Vagina (tissue), 2 donors: ENCODE data around the gene BHLHA9. TPM values are rescaled to one million over a fixed set of nuclear protein-coding genes. Genes with fewer than 3 reads are reported as not detected.

Source experiments
- DNase-seq, 2 donors: peaks; one replicate each; pipeline ENCODE4 v3.0.0-alpha.2; 2017; ENCODE audit errors: extremely low spot score in 2 of 2
- H3K27ac ChIP-seq: fragments of 200-600 bp; sonication (generic); one replicate; pipeline ENCODE4 v1.5.1; 2019
- H3K27me3 ChIP-seq: fragments of 200-600 bp; sonication (generic); one replicate; pipeline ENCODE4 v1.5.1; 2019
- H3K36me3 ChIP-seq, 2 donors: fragments of 200-600 bp; sonication (generic); one replicate each; pipeline ENCODE4 v1.5.1; 2017 to 2019
- H3K4me1 ChIP-seq: fragments of 200-600 bp; sonication (generic); one replicate; pipeline ENCODE4 v1.5.1; 2019
- H3K4me3 ChIP-seq, 2 donors: fragments of 200-600 bp; sonication (generic); 1 replicate in 1 of 2; 2 replicates in 1 of 2; pipeline ENCODE4 v1.5.1; 2016 to 2019
- H3K9me3 ChIP-seq: fragments of 200-600 bp; sonication (generic); one replicate; pipeline ENCODE4 v1.5.1; 2019
- CTCF ChIP-seq, 3 experiments: fragments of 450-650 bp in 2 of 3; fragments of 200-600 bp in 1 of 3; sonication (generic) in 1 of 3; IDR thresholded peaks; one replicate each; pipeline ENCODE4 v1.5.1; 2017 to 2019; ENCODE audit warnings: antibody characterized with exemption in 3 of 3, mild to moderate bottlenecking in 2 of 3, moderate library complexity in 2 of 3
- POLR2A ChIP-seq, 2 donors: fragments of 450-650 bp; IDR thresholded peaks; one replicate each; pipeline ENCODE4 v1.6.1; 2017; ENCODE audit warnings: antibody characterized with exemption in 2 of 2, mild to moderate bottlenecking in 2 of 2, moderate library complexity in 2 of 2
- POLR2AphosphoS5 ChIP-seq, 2 donors: sonication (generic); formaldehyde crosslinking; IDR thresholded peaks; one replicate each; pipeline ENCODE4 v1.9.0; 2017; ENCODE audit warnings: antibody characterized with exemption in 2 of 2, mild to moderate bottlenecking in 2 of 2, low read depth in 1 of 2; ENCODE audit not compliant: insufficient read depth in 1 of 2
- intact Hi-C: fragments of 100-400 bp; cut with DNase I; formaldehyde crosslinking; loops from one replicate; pipeline ENCODE4 v1.15.1; 2023
- total RNA-seq: library from RNA; depleted of rRNA; stranded (reverse); fragments of >200 nt; gene quantifications from one replicate; pipeline ENCODE4 v1.2.3, GENCODE V29; 2016

Gene BHLHA9
- total RNA-seq, 1 donor from 2014 or later, result not detected

GRCh38 chr17:1226308-1226707, 43.9 kb upstream of the BHLHA9 start:
- no peak for DNase-seq
- no peak for TF ChIP-seq POLR2AphosphoS5 (IDR thresholded peaks at IDR 0.05; ENCODE audit: insufficient read depth in 1 of 2, low read depth in 1 of 2)
- TF ChIP-seq CTCF (IDR thresholded peaks at IDR 0.05), result no peak
- TF ChIP-seq POLR2A (IDR thresholded peaks at IDR 0.05), result no peak
- no peaks in the 10 kb centered on the region for H3K36me3 ChIP-seq
- H3K9me3 ChIP-seq, result no peaks in the 10 kb centered on the region
- H3K27me3 ChIP-seq, result peaks cover 5% of the 10 kb centered on the region
- H3K4me3 ChIP-seq, result no peak overlapping the region
- peaks cover 28% of the 10 kb centered on the region for H3K4me1 ChIP-seq
- H3K27ac ChIP-seq, result no peak overlapping the region
- intact Hi-C loops, result no loop called here

- peak overlapping the region; percentile 49 to 60 for H3K4me3 ChIP-seq
These were observed 42.9 kb upstream of the BHLHA9 start for GRCh38 chr17:1227365-1227764.

GRCh38 chr17:1227917-1228780, 42.1 kb upstream of the BHLHA9 start:
- peaks cover 39% of the 10 kb centered on the region for H3K4me1 ChIP-seq
- peak overlapping the region; percentile 75 for H3K27ac ChIP-seq
- H3K27me3 ChIP-seq, result peaks cover 5% of the 10 kb centered on the region
- intact Hi-C loops, result no loop called here
- peak overlapping the region; percentile 49 to 60 for H3K4me3 ChIP-seq
- no peaks in the 10 kb centered on the region for H3K9me3 ChIP-seq
- no peak for TF ChIP-seq CTCF (IDR thresholded peaks at IDR 0.05)
- no peak for TF ChIP-seq POLR2AphosphoS5 (IDR thresholded peaks at IDR 0.05; ENCODE audit: insufficient read depth in 1 of 2, low read depth in 1 of 2)
- TF ChIP-seq POLR2A (IDR thresholded peaks at IDR 0.05), result no peak
- DNase-seq, result no peak
- no peaks in the 10 kb centered on the region for H3K36me3 ChIP-seq

More at GRCh38 chr17:1227365-1227764, 42.9 kb upstream of the BHLHA9 start:
- H3K27me3 ChIP-seq, result peaks cover 5% of the 10 kb centered on the region
- no peaks in the 10 kb centered on the region for H3K36me3 ChIP-seq
- TF ChIP-seq POLR2AphosphoS5 (IDR thresholded peaks at IDR 0.05; ENCODE audit: insufficient read depth in 1 of 2, low read depth in 1 of 2) (no peak), POLR2A (IDR thresholded peaks at IDR 0.05) (no peak), CTCF (IDR thresholded peaks at IDR 0.05) (no peak)
- peaks cover 35% of the 10 kb centered on the region for H3K4me1 ChIP-seq
- H3K27ac ChIP-seq, result no peak overlapping the region
- intact Hi-C loops, result no loop called here
- H3K9me3 ChIP-seq, result no peaks in the 10 kb centered on the region
- DNase-seq, result no peak

GRCh38 chr17:1228781-1229348, 41.4 kb upstream of the BHLHA9 start:
- peak overlapping the region; percentile 75 for H3K27ac ChIP-seq
- peaks cover 39% of the 10 kb centered on the region for H3K4me1 ChIP-seq
- TF ChIP-seq POLR2AphosphoS5 (IDR thresholded peaks at IDR 0.05; ENCODE audit: insufficient read depth in 1 of 2, low read depth in 1 of 2), result no peak
- TF ChIP-seq CTCF (IDR thresholded peaks at IDR 0.05), result no peak
- TF ChIP-seq POLR2A (IDR thresholded peaks at IDR 0.05), result no peak
- H3K36me3 ChIP-seq, result no peaks in the 10 kb centered on the region
- DNase-seq, result no peak
- H3K9me3 ChIP-seq, result no peaks in the 10 kb centered on the region
- peaks cover 5% of the 10 kb centered on the region for H3K27me3 ChIP-seq
- intact Hi-C loops, result no loop called here
- peak overlapping the region; percentile 49 to 60 for H3K4me3 ChIP-seq
